HG03060 (cell line): Measurements from ENCODE around the gene SLC8B1.

Experiments used
- ATAC-seq: cut with Tn5 transposase; IDR thresholded peaks from one replicate; pipeline ENCODE4 v1.9.1; 2021; ENCODE audit warnings: low read depth, moderate number of reproducible peaks; ENCODE audit not compliant: unreplicated experiment

Gene SLC8B1

DNA sequence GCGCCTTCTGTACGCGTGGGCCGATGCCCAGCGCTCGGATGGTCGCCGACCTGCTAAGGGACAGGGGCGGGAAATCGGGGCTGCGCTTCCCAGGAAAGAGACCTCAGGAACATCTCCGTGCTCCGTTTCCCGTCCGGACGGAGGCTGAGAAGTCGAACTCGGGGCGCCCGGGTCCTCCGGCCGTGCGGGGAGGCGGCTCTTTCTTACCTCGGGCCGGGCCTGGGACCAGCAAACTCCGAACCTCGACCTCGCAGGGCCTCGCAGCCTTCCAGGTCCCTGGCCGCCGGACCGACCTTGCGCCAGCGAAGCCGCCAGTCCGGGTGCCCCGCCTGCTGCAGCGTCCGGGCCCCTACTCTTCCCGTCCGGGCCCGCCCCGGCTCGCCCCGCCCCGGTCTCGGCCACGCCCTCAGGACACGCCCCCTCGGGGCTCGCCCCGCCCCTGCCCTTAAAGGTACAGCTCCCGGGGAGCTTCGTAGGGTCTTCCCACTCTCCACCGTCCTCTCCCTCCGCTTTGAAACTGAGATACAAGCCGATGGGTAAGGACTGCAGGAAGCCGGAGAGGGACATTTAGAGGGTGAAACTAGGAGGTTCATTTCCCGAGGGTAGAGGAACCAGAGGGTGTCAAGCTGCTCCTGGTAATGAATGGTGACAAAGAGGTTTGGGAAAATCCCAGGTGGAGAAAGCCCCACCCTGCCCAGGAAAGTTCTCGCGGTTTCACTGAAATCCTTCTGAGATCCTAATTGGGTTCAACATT, at the start of gene SLC8B1:
SLC8B1 (minus strand) TSS at position 324 of the 754 bp plus-strand sequence. CDS start 2,231 bp downstream, outside the sequence.
- ATAC-seq: no peak

DNA sequence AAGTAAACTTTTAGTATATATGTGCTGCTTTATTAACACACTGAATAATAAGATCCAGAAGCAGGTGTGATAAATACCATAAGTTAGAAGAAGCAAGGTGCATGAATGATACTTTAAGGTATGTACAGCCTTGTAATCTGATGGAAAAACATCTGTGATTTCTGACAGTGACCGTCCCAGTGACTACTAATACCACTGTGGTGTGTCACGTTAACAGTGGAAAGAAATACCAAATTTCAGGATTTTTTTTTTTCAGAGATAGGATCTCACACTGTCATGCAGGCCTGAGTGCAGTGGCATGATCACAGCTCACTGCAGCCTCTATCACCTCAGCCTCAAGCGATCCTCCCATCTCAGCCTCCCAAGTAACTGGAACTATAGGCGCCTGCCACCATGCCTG, 47.3 kb upstream of the SLC8B1 start:
- ATAC-seq: no peak

DNA sequence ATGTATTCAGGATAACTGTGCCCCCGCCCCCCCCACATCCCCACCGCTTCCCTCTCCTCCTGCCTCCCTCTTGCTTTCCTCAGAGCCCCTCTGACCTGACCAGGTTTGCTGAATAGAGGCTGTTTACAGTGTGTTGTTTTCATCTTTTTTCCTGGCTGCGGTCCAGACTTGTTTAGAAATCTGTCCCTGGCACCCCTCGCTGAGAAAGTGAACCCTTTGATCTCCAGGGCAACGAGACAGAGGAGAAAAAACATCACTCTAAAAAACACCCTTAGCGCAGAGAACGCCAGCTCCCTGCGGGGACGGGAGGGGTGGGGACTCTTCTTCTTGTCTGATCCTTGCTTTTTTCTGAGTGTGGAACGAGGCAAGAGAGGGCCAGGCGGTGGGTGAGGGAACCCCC, 46.3 kb upstream of the SLC8B1 start:
- ATAC-seq: no peak

DNA sequence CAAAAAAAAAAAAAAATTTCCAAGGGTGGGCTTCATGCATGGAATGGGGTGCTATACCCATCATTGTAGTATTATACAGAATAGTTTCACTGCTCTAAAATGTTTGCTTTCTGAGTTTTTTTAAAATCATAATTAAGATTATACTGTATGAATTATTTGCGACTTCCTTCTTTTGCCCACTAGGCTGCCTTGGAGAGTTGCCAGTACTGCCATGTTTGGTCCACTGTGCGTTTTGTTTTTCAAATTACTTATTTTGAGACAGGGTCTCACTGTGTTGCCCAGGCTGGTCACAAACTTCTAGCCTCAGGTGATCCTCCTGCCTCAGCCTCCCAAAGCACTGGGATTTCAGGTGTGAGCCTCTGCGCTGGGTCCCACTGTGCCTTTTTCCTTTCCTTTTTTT, 43.4 kb upstream of the SLC8B1 start:
- no peak for ATAC-seq

DNA sequence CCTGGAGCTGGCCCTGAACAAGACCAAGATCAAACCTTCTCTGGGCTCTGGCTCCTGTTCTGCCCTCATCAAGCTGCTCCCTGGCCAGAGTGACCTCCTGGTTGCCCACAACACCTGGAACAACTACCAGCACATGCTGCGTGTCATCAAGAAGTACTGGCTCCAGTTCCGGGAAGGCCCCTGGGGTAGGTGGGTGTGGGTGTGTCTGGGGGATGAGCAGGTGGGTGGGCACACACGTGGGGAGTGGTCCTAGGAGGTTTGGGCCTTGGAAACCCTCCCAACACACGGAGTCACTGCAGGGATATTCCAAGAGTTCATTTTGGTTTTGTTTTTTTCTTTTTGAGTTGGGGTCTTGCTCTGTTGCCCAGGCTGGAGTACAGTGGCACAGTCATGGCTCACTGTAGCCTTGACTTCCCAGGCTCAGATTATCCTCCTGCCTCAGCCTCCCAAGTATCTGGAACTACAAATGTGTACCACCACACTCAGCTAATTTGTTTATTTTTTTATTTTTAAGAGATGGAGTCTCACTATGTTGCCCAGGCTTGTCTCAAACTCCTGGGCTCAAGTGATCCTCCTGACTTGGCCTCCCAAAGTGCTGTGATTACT, 40.0 kb upstream of the SLC8B1 start:
- no peak for ATAC-seq

DNA sequence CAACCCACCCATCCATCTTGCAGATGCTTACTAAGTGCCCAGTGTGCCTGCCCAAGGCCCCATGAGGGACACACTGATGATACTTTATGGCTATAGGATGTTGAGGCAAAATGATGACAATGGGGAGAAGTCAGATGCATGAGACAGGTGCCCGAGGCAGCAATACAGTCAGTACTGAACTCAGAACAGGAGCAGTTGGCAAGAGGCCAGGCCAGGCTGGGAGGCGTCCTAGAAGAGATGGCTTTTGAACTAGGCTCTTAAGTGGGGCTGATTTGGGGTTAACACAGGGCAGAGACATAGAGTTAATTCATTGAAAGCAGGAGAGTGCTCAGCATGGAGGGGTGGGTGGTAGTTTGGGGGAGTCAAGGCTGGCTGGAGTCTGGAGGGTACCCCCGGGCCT, 39.1 kb upstream of the SLC8B1 start:
- no peak for ATAC-seq

DNA sequence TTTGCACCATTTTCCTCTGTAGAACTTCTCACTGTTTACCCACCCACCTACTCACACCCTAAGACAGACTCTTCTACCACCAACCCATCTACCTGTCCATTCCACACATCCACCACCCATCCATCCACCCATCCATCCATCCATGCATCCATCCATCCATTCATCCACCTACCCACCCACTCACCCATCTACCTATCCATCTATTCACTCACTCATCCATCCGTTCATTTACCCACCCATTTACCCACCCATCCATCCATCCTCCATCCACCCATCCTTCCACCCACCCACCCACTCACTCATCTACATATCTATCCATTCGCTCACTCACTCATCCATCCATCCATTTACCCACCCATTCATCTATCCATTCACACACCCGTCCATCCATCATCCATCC, 38.5 kb upstream of the SLC8B1 start:
- ATAC-seq: no peak

DNA sequence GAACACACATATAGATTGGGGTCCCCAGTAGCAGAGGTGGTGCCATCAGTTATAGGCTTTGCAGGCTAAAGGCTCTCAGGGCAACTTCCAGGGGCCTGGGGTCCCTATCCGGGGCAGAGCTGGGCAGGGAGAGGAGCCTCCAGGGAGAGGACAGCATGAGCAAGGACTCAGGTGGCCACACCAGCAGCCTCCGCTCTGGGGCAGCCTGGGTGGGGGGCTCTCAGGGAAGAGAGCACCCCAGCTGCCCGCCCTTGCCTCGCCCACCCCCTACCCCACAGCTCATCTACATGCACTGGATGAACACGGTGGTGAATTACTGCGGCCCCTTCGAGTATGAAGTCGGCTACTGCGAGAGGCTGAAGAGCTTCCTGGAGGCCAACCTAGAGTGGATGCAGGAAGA, 37.5 kb upstream of the SLC8B1 start:
- ATAC-seq: no peak

DNA sequence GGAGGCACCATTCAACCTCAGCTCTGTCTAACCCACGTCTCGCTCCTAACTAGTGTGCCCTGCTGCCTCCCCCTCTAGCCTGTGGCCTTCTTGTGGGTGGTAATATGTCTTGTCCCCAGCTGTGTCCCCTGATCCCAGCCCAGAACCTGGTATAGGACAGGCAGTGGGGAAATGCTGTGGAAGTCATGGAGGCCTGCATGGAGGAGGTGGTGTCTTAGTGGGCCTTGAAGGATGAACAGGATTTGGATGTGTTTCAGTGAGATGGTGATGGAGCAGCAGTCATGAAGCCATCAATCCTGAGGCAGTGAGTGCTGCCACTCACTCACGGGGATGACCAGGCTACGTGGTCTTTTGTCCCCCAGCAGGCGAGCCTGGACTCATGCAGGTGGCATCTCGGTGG, 36.9 kb upstream of the SLC8B1 start:
- ATAC-seq: no peak

DNA sequence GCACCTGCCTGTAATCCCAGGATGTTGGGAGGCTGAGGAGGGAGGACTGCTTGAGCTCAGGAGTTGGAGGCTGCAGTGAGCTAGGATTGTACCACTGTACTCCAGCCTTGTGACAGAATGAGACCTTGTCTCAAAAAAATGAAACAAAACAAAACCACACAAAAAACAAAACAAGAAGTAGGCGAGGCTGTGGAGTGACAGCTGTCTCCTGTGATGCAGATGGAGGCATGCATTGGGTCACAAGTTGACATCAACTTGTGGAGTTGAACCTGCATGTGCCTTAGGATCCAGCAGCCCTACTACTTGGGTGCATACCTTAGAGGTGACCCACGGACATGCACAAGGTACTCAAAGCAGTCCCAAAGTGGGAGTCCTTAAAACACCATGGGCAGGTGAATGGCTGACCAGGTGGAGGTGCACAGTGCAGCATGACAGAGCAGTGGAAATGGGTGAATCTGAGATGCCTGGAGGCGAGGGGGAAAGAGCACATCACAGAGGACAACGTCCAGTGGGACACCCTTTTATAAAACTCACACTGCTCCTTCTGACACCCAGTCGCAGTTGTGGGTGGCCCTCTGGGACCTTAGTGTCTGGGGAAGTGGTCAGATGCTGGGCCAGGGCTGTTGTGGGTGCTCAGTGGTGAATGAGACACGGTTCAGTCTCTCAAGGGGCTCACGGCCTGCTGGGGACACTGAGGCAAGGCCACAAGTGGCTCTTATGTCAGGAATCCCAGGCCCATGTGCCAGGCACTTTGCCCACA, 36.2 kb upstream of the SLC8B1 start:
- no peak for ATAC-seq

DNA sequence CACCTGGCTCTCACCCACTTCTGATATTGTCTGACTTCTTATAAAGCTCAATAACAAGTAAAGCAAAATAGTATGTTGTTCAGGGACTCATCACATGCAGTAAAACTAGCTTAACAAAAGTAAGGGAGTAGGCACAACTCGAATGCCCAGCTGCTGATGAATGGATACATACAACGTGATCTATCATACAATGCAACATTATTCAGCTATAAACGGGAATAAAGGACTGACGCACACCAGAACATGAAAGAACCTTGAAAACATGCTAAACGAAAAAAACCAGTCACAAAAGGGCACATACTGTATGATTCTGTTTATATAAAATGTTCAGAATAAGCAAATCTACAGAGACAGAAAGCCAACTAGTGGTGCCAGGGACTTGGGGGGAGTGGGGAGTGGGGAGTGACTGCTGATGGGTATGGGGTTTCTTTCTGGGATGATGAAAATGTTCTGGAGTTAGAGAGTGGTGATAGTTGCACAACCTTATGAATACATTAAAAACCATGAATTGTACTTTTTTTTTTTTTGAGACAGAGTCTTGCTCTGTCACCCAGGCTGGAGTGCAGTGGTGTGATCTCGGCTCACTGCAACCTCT, 34.6 kb upstream of the SLC8B1 start:
- ATAC-seq: no peak

DNA sequence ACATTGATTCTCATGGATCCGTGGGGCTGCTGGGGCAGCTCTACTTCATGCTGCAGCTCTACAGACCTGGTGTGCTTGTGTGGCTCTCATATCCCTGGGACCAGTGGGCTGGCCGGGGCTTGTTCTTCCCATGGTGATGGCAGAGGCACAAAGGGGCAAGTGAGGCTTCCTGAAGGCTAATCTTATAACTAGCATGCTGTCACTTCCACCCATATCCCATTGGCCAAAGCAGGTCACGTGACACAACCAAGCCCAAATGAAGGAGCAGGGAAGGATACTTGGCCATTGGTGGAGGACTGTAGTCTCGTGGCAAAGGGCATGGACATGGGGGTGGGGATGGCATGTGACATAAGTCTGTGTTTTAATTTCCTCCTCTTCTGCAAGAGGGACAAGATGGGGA, 33.4 kb upstream of the SLC8B1 start:
- no peak for ATAC-seq

DNA sequence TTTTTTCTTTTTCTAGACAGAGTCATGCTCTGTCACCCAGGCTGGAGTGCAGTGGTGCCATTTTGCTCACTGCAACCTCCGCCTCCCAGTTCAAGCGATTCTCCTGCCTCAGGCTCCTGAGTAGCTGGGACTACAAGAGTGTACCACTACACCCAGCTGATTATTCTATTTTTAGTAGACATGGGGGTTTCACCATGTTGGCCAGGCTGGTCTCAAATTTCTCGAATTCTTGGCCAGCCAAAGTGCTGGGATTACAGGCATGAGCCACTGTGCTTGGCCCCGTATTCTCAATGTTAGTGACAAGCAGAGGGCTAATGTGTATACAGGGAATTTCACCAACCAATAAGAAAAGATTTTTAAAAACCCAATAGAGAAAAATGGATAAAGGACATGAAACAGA, 31.9 kb upstream of the SLC8B1 start:
- no peak for ATAC-seq

DNA sequence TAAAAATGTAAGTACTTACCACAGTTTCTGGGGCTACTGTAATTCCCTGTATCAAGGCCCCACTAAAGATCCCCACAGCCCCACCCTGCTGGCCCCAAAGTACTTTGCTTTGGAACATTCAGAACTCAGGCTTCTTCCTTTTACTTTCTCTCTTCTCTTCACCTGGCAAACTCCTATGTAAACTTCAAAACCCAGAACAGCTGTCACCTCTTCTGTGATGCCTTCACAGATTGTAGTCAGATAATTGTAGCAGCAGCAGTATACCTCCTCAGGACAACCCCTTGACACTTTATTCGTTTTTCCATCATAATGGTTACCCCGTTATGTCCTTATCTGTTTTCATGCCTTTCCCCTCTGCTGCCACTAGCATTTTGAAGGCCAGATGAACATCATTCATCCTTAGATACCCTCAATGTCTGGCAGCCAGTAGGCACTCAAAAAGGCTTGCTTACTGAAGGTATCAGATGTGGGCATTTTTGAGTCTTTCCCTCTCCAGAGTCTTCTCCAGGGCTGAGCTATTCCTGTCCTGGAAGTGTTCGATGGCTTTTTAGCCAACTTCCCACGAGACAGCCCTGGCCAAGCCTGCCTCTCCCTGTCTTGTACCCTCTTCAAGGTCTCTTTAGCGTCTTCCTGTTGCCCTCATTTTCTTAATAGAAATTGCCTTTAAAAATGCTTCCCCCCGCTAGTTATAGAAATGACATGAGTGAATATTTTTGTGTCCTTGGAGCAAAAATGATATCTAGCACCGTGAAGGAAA, 30.9 kb upstream of the SLC8B1 start:
- no peak for ATAC-seq

DNA sequence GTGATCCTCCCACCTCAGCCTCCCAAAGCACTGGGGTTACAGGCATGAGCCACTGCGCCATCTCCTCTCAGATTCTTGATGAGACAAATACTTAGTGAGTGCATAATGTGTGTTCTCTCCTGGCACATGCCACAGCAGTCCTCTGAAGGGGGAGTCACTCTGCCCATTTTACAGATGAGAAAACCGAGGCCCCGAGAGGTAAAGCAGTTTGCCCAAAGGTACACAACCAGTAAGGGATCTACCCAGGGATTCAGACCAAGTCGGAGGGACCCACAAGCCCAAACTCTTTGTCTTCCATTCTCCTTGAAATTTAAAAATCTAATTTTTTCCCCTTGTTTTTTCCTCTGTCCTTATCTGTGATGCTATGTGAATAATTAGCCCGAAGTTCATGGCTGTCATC, 29.8 kb upstream of the SLC8B1 start:
- ATAC-seq: no peak

DNA sequence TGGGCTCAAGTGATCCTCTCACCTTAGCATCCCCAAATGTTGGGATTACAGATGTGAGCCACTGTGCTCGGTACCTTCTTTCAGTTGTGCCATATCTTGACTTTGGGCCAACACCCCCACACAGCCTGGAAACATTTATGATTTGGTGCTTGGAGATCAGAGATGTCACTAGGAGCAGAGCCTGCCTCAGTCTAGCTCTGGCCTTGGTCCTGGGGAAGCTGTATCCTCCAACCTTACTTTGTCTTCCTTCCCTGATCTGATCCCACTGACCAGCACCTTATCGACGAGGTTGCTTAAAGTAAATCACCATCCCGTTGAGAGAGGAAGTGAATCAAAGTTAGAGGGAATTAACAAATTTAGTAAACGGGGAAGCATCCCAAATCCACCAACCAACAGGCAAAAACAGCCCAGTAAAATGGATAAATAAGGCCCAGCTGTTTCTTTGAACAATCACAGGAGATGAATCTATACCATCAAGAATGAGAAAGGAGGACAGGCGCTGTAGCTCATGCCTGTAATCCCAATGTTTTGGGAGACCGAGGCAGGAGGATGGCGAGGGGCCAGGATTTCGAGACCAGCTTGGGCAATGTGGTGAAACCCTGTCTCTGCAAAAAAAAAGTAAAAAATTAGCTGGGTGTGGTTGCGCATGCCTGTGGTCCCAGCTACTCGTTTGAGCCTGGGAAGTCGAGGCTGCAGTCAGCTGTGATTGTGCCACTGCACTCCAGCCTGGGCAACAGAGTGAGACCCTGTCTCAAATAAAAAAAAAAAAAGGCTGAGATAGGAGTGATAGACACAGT, 26.9 kb upstream of the SLC8B1 start:
- no peak for ATAC-seq

DNA sequence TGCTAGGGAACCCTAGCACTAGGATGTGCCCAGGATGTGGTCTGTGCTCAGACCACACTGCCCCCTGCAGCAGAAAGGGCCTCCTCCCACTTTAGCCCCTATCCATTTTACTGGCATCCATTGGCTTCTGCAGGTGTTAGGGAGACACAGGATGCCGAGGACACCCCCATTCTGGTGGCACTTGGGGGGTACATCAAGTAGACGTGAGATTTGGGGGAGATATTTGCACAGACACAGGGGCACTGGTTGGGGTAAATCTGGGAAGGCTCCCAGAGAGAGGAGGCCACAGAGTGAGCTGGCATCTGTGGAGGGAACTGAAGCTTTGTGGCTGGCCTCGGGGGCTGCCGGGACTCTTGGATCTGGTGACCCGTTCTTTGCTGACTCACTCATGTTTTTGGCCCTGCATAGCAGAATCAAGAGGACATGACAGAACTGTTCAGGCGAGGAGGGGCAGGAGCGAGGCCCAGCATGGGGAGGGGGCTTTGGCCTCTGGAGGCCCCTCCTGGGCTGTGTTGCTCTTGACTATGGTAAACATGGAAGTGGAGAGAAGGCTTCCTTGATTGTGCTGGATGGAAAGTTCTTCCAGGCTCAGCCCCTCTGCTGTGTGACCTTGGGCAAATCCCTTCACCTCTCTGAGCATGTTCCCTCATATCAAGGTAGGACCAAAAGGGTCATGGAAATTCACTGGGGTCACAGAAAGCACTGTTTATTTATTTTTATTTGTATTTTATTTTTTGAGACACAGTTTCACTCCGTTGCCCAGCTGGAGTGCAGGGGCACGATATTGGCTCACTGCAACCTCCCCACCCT, 25.2 kb upstream of the SLC8B1 start:
- ATAC-seq: no peak

DNA sequence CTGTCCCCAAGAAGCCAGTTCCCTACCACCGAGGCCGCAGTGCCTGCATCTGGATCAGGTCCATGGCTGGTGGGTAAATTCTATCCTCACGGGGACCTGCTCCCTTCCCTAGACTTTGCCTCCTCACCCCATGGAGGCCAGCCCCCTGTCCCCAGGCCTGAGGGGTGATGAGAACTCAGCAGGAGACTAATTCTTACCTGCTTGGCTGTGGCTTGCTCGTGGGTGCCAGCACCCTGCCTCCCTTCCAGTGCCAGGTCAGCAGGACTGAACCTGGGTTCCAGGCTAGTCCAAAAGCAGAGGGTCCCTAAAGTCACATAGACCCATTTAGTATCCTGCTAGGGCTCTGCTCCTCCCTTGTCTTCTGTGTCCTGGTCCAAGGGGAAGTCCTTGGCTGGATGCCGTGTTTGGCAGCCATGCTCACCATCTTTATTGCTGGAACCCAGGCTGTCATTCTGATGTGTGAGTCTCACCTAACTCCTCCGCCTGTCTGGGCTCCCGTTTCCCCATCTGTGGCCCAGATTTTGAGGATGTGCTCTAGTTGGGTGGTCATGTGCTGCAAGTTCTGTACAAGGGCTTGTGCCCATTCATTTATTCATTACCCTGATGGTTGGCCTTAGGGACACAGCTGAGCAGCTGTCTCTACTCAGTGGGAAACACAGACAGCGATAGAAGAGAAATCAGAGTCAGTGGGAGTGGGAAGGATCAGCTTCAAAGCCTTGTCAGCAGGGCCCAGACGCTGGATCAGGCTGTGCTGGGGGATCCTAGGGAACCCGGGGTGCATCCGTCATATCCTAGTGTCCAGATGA, 24.4 kb upstream of the SLC8B1 start:
- no peak for ATAC-seq
